HG03108 (cell line): ENCODE results near the gene ZNF689.
"Not testable (repeated sequence)": the region's sequence is repeated elsewhere in the genome, so short reads cannot be mapped to it uniquely, and the experiment has no call there.

Source experiments
- ATAC-seq: cut with Tn5 transposase; IDR thresholded peaks from one replicate; pipeline ENCODE4 v1.9.1; 2021; ENCODE audit warnings: moderate library complexity; ENCODE audit not compliant: unreplicated experiment

Gene ZNF689

GRCh38 chr16:30637139-30637538 is 26.9 kb upstream of the ZNF689 start:
- ATAC-seq = not testable (repeated sequence)

GRCh38 chr16:30636599-30636998 is 26.4 kb upstream of the ZNF689 start:
- ATAC-seq = no peak

GRCh38 chr16:30633526-30633925 is 23.3 kb upstream of the ZNF689 start:
- no peak for ATAC-seq

- ATAC-seq = not testable (repeated sequence)
These were observed 22.3 kb upstream of the ZNF689 start for GRCh38 chr16:30632454-30632853.

- no peak for ATAC-seq
These were observed 18.7 kb upstream of the ZNF689 start for GRCh38 chr16:30628628-30629540.

GRCh38 chr16:30626236-30626635 is 16.0 kb upstream of the ZNF689 start:
- ATAC-seq = no peak

DNA sequence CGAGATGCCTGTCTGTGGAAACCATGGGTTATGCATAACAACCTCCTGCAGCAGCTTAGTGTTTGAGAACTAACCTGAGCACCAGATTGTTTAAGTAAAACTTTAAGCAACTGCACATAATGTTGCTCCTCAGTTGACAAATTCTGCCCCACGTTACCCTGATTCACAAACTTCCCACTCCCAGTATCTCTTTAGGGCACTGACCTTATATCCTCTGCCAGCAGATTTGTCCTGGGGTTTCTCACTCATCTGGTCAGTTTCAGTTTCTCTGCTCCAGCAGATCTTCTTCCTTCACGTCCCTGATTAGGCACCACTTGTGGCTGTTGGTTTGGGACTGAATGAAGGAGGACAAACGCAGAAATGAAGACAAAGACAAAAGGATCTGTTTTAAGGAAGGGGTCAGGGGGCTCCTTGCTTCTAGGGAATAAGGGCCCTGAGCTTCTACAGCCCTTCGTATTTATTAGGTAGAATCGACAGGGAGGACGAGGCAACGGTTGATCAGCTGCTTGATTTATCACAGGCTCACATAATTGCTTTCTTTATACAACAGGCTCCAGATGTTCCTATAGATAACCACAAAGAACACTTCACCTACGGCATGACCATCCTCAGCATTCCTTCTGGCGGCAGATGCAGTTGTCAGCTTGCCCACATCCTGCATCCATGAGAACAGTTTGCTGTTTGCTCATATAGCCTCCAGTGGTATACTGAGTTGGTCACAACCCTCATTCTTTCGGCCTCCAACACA is 13.5 kb upstream of the ZNF689 start:
- no peak for ATAC-seq

DNA sequence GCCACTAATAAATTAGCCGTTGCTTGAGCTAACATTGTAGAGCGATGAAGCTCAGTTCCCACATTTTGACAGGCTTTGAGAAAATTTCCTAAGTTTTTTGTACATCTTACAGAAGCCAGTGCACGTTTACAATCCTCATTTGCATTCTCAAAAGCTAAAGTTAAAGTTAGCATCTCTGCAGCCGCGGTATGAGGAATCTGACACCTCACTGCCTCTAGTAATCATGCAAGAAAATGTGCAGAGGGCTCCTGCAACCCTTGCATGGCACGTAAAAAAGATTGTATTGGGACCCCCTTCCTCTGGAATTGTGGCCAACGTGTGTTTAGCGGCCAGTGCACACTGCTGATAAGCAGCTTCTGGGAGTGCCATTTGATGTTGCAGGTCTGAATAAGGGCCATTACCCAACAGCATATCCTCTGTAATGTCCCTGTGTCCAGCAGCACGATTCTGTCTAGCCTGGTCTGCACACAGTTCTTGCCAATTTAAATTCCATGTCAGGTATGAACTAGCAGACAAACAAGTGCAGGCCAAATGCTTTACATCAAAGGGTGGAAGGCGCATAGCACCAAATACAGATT is 12.4 kb upstream of the ZNF689 start:
- ATAC-seq = no peak

GRCh38 chr16:30621765-30622164 is 11.6 kb upstream of the ZNF689 start:
- no peak for ATAC-seq

DNA sequence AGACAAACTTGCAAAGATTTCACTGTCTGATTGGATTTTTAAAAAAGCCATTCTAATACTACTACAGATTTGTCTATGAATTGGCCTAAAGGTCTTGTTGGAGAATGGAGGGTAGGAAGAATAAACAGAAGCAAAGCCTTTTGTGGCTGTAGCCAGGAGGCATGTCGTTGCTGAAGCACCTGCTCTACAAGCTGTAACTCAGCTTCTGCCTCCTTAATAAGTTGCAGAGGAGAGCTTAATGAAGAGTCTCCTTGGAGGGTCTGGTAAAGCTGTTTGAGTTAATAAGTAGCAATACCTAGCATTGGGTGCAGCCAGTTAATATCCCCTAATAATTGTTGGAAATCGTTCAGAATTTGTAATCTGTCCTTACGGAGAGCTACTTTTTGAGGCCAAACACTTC is 10.0 kb upstream of the ZNF689 start:
- no peak for ATAC-seq

GRCh38 chr16:30619638-30620037 is 9.4 kb upstream of the ZNF689 start:
- ATAC-seq = no peak

- ATAC-seq = no peak
These were observed 9.0 kb upstream of the ZNF689 start for GRCh38 chr16:30619202-30619601.

GRCh38 chr16:30615358-30616091 is 5.3 kb upstream of the ZNF689 start:
- no peak for ATAC-seq

DNA sequence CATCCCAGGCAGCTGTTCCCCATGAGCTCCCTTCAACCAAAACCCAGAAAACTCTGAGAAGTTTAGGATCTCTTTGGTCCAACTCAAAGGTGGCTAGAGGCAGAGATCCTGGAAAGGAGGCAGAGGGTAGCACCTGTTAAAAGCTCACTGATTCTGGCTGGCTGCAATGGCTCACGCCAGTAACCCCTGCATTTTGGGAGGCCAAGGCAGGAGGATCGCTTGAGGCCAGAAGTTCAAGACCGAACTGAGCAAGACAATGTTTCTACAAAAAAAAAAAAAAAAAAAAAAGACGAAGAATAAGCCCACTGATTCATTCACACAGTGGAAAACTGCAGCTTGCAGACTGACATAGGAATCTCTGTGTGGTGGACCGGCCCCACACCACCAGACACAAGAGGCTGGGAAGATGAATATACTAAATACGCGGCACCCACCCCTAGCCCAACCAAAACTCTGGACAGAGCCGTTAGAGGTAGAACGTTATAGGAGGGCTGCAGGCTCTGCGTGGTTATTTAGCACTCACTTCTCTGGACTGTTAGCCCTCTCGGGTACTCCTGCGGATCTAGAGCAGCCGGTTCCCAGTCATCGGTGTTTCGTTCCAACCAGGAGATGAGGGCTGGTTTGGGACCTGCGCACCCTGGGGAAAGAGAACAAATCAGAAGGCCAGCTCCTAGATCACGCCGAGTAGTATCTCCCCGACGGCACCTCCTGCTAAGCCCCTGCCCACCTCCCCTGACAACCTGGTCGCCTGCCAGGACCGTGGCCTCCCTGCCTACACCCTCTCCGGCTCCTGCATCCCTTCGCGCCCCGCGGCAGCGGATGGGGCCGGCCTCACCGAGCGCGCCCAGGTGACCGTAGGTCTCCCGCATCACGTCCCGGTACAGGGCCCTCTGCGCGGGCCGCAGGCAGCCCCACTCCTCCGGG is 925 bp downstream of the ZNF689 start:
- peak; percentile 37 for ATAC-seq

GRCh38 chr16:30606004-30606403 is 4.2 kb downstream of the ZNF689 start:
- no peak for ATAC-seq

GRCh38 chr16:30605158-30605557 is 5.0 kb downstream of the ZNF689 start:
- ATAC-seq = no peak

- ATAC-seq = no peak
These were observed 5.8 kb downstream of the ZNF689 start for GRCh38 chr16:30604316-30604947.

DNA sequence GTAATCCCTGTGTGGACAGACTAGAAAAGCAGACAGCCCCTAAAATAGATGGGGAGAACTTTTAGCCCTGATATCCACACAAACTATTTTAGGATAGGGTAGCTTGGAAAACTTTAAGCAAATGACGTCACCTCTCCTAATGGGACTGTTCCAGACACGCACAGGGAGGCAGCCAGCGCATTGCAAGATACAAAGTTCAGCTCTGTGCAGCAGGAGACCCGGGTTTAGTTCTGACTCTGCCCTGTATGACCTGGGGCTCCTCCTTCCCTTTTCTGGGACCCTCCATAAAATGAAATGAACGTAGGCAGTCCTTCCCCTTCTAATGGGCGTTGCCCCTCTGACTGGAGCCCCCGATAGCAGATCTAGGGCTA is 6.3 kb downstream of the ZNF689 start:
- ATAC-seq = no peak

GRCh38 chr16:30602616-30603277 is 7.4 kb downstream of the ZNF689 start:
- ATAC-seq = no peak
